Measurements from ENCODE around the gene TP53BP1. TPM values are rescaled to one million over a fixed set of nuclear protein-coding genes. Genes with fewer than 3 reads are reported as not detected.

Gene TP53BP1
- total and polyA plus RNA-seq, 11 donors = 7.4 to 34.4 (median 27.4) TPM

DNA sequence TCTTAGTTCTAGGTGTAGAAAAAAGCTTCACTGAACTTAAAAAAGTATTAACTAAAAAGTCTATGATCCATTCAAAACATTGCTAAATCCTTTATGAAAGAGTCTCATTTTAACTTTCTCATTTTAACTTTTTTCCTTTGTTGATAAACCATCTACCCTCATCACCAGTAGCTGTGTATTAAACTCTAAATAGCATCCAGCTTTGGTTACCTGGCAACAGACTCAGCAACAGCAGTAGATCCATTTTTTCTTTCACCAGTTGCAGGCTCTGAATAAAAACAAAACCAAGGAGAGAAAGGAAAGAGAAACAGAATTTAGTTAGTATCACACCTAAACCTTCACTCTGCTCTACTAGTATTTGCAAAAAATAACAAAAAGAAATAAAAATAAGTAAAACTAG is 51.6 kb downstream of the TP53BP1 start:
- DNase-seq (no peak), ATAC-seq (peak in 1 of 4 donors; percentile 15)
- Histone ChIP-seq H3K36me3 (peaks cover 0 to 85% (median 57%) of the 10 kb centered on the region in 9 donors), H3K4me1 (peaks cover 0 to 16% (median 9%) of the 10 kb centered on the region in 12 donors), H3K4me3 (no peak overlapping the region), H3K9me3 (no peaks in the 10 kb centered on the region), H3K27ac (peak overlapping the region in 10 of 12 donors; percentile 4 to 75 (median 58)), H3K27me3 (no peaks in the 10 kb centered on the region)
- no peak for TF ChIP-seq POLR2A (IDR thresholded peaks at IDR 0.05)
- TF ChIP-seq, protein P1, sequence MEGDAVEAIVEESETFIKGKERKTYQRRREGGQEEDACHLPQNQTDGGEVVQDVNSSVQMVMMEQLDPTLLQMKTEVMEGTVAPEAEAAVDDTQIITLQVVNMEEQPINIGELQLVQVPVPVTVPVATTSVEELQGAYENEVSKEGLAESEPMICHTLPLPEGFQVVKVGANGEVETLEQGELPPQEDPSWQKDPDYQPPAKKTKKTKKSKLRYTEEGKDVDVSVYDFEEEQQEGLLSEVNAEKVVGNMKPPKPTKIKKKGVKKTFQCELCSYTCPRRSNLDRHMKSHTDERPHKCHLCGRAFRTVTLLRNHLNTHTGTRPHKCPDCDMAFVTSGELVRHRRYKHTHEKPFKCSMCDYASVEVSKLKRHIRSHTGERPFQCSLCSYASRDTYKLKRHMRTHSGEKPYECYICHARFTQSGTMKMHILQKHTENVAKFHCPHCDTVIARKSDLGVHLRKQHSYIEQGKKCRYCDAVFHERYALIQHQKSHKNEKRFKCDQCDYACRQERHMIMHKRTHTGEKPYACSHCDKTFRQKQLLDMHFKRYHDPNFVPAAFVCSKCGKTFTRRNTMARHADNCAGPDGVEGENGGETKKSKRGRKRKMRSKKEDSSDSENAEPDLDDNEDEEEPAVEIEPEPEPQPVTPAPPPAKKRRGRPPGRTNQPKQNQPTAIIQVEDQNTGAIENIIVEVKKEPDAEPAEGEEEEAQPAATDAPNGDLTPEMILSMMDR (IDR thresholded peaks at IDR 0.05) = no peak
- intact Hi-C loops (cut with DNase I) = loop anchor here in 2 of 10 donors (5.0 to 10.0 kb wide), 2 partner anchors 71 to 73 kb away; partner anchors contain the start of gene MAP1A (in 1 of the 2)

DNA sequence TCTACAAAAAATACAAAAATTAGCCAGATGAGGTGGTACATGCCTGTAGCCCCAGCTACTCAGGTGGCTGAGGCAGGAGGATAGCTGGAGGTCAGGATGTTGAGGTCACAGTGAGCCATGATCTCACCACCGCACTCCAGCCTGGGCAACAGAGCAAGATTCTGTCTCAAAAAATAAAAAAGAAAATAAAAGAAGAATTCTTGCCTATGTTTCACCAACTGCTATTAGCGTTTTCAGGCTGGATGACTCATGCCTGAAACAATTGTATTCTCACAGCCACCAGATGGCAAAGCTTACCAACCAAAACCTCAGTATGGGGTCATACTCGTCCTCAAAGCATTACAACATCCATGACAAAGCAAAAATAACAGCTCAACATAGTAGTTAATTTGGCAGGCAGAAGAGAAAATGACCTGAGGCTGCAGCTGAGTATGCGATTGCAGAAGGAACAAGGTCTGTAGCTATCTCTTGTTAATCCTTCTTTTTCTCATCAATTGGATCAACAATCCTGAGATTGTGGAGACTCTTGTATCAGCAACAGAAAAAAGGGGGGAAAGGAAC is 52.2 kb downstream of the TP53BP1 start:
- ATAC-seq (peak; percentile 89 to 97 (median 96)), DNase-seq (peak in 3 of 5 donors; percentile 25 to 31 (median 25))
- H3K27ac ChIP-seq = peak overlapping the region in 11 of 12 donors; percentile 4 to 75 (median 54)
- 29 to 33% (median 30%) methylated on average over 4 of the region's 4 CpGs for WGBS, 4 donors
- H3K4me1 ChIP-seq = peaks cover 0 to 16% (median 9%) of the 10 kb centered on the region in 12 donors
- intact Hi-C loops (cut with DNase I) = loop anchor here in 2 of 10 donors (5.0 to 10.0 kb wide), 2 partner anchors 72 to 74 kb away; partner anchors contain the start of gene MAP1A (in 1 of the 2)
- peaks cover 0 to 85% (median 52%) of the 10 kb centered on the region in 9 donors for H3K36me3 ChIP-seq
- no peaks in the 10 kb centered on the region for H3K9me3 ChIP-seq
- no peak overlapping the region for H3K4me3 ChIP-seq
- H3K27me3 ChIP-seq = no peaks in the 10 kb centered on the region
- TF ChIP-seq POLR2A (IDR thresholded peaks at IDR 0.05) = no peak
- TF ChIP-seq, protein P1 (IDR thresholded peaks at IDR 0.05) = peak; percentile 9 to 57 (median 39)

DNA sequence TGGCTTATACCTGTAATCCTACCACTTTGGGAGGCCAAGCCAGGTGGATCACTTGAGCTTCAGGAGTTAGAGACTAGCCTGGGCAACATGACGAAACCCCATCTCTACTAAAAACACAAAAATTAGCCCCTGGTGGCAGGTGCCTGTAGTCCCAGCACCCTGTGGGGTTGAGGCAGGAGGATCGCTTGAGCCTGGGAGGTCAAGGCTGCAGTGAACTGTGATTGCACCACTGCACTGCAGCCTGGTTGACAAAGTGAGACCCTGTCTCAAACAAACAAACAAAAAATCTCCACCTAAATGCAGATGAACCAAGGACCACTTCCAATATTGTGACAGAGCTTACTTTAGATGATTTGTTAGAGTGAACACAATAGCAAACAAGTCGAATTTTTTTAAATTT is 53.7 kb downstream of the TP53BP1 start:
- H3K36me3 ChIP-seq = peaks cover 0 to 76% (median 45%) of the 10 kb centered on the region in 9 donors
- TF ChIP-seq, protein P1 (IDR thresholded peaks at IDR 0.05) = no peak
- TF ChIP-seq POLR2A (IDR thresholded peaks at IDR 0.05) = no peak
- WGBS, 4 donors = 80 to 91% (median 83%) methylated on average over 3 of the region's 3 CpGs
- no peaks in the 10 kb centered on the region for H3K27me3 ChIP-seq
- no peaks in the 10 kb centered on the region for H3K9me3 ChIP-seq
- peaks cover 0 to 16% (median 9%) of the 10 kb centered on the region in 12 donors for H3K4me1 ChIP-seq
- H3K27ac ChIP-seq = no peak overlapping the region
- DNase-seq = no peak
- intact Hi-C loops (cut with DNase I) = no loop called here
- ATAC-seq = no peak
- no peak overlapping the region for H3K4me3 ChIP-seq

DNA sequence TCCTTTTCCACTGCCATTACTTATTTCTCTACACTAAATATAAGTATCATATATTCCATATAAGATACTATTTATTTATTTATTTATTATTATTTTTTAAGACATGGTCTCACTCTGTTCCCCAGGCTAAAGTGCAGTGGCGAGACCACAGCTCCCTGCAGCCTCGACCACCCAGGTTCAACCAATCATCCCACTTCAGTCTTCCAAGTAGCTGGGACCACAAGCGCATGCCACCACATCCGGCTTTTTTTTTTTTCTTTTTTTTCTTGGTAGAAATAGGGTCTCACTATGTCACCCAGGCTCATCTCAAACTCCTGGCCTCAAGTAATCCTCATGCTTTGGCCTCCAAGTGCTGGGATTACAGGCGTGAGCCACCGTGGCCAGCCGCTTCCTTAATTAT is 56.6 kb downstream of the TP53BP1 start:
- ATAC-seq (no peak), DNase-seq (no peak)
- H3K27me3 ChIP-seq = no peaks in the 10 kb centered on the region
- intact Hi-C loops (cut with DNase I) = no loop called here
- H3K9me3 ChIP-seq = no peaks in the 10 kb centered on the region
- peaks cover 0 to 80% (median 56%) of the 10 kb centered on the region in 9 donors for H3K36me3 ChIP-seq
- H3K4me1 ChIP-seq = peaks cover 0 to 11% (median 6%) of the 10 kb centered on the region in 12 donors
- H3K4me3 ChIP-seq = no peak overlapping the region
- no peak overlapping the region for H3K27ac ChIP-seq
- WGBS, 4 donors = 94 to 97% (median 95%) methylated on average over 7 of the region's 7 CpGs
- TF ChIP-seq, protein P1 (IDR thresholded peaks at IDR 0.05) = no peak
- TF ChIP-seq POLR2A (IDR thresholded peaks at IDR 0.05) = no peak

Data from heart left ventricle (tissue), 16 donors.